H1 (cell line): ENCODE measurements around the gene ABCG5. TPM values are rescaled to one million over a fixed set of nuclear protein-coding genes. Genes with fewer than 3 reads are reported as not detected.

Source experiments
- CTCF ChIA-PET: fragments of 300-600 bp; sonication (Branson Sonifier 250); formaldehyde crosslinking; loops from one replicate; lab custom pipeline; 2021; ENCODE audit not compliant: partially characterized antibody; lab: Charles Lee
- POLR2A ChIA-PET: fragments of 300-600 bp; sonication (Branson Sonifier 250); formaldehyde crosslinking; loops from one replicate; lab custom pipeline; 2021; ENCODE audit warnings: inconsistent platforms; ENCODE audit not compliant: partially characterized antibody; lab: Charles Lee
- DNase-seq, 2 experiments: peaks; one replicate each; pipeline versions ENCODE4 v3.0.0 to v3.0.0-alpha.2; 2010 to 2022; ENCODE audit warnings: low spot score in 2 of 2, low read depth in 1 of 2, mixed read lengths in 1 of 2
- FAIRE-seq: peaks from 2 replicates; lab custom pipeline; 2011; peaks lifted over from hg19 to GRCh38; lab: Jason Lieb, UNC
- H2AFZ ChIP-seq: 2 replicates; pipeline ENCODE4 v1.8.1; 2012; ENCODE audit warnings: low read length, inconsistent platforms
- H2AK5ac ChIP-seq: 2 replicates; pipeline ENCODE4 v1.6.1; 2013; ENCODE audit warnings: low read depth, low read length
- H2BK120ac ChIP-seq: replicated peaks from 2 replicates; pipeline ENCODE3; 2013; ENCODE audit warnings: low read depth, low read length, inconsistent platforms
- H2BK12ac ChIP-seq: 2 replicates; pipeline ENCODE4 v1.6.1; 2013; ENCODE audit warnings: low read depth, low read length
- H2BK15ac ChIP-seq: 2 replicates; pipeline ENCODE4 v1.6.1; 2013; ENCODE audit warnings: low read length
- H2BK20ac ChIP-seq: 2 replicates; pipeline ENCODE4 v1.6.1; 2013; ENCODE audit warnings: low read length
- H2BK5ac ChIP-seq: 2 replicates; pipeline ENCODE4 v1.6.1; 2013; ENCODE audit warnings: low read depth, low read length
- H3K14ac ChIP-seq: 2 replicates; pipeline ENCODE4 v1.6.1; 2013; ENCODE audit warnings: inconsistent platforms; ENCODE audit not compliant: insufficient read length
- H3K18ac ChIP-seq: 2 replicates; pipeline ENCODE4 v1.6.1; 2013; ENCODE audit warnings: low read length; ENCODE audit errors: extremely low read depth
- H3K23ac ChIP-seq: 2 replicates; pipeline ENCODE4 v1.6.1; 2013; ENCODE audit warnings: inconsistent platforms; ENCODE audit not compliant: insufficient read length
- H3K23me2 ChIP-seq: 2 replicates; pipeline ENCODE4 v1.6.1; 2013; ENCODE audit warnings: low read depth, low read length
- H3K27ac ChIP-seq: 2 replicates; pipeline ENCODE4 v1.6.1; 2011; ENCODE audit warnings: low read depth, low read length, inconsistent platforms
- H3K27me3 ChIP-seq, 4 experiments: replicated peaks in 1 of 4; 1 replicate in 1 of 4; 2 replicates in 3 of 4; pipeline versions ENCODE4 v1.6.1 to v1.8.1; 2011 to 2013; ENCODE audit warnings: low read length in 3 of 4, mild to moderate bottlenecking in 3 of 4, inconsistent platforms in 2 of 4, mixed read lengths in 2 of 4, moderate library complexity in 1 of 4; ENCODE audit not compliant: control insufficient read depth in 3 of 4, insufficient read depth in 3 of 4; ENCODE audit errors: extremely low read depth in 1 of 4
- H3K36me3 ChIP-seq, 4 experiments: 2 replicates each; pipeline versions ENCODE4 v1.6.1 to v1.8.1; 2011 to 2013; ENCODE audit warnings: mild to moderate bottlenecking in 4 of 4, low read length in 3 of 4, moderate library complexity in 2 of 4, control low read depth in 1 of 4, inconsistent platforms in 1 of 4; ENCODE audit not compliant: insufficient read depth in 4 of 4, control insufficient read depth in 2 of 4
- H3K4ac ChIP-seq: replicated peaks from 2 replicates; pipeline ENCODE3; 2013; ENCODE audit warnings: low read length, low read depth, mixed read lengths, inconsistent platforms; ENCODE audit not compliant: insufficient read length
- H3K4me1 ChIP-seq, 4 experiments: replicated peaks in 1 of 4; 1 replicate in 1 of 4; 2 replicates in 3 of 4; pipeline versions ENCODE4 v1.6.1 to v1.8.1; 2011 to 2013; ENCODE audit warnings: low read length in 3 of 4, inconsistent platforms in 2 of 4, mixed read lengths in 1 of 4; ENCODE audit not compliant: insufficient read depth in 4 of 4, control insufficient read depth in 3 of 4
- H3K4me2 ChIP-seq, 2 experiments: 2 replicates each; pipeline versions ENCODE4 v1.6.1 to v1.8.1; 2011 to 2013; ENCODE audit warnings: low read depth in 2 of 2, low read length in 2 of 2, control low read depth in 1 of 2, inconsistent platforms in 1 of 2, mild to moderate bottlenecking in 1 of 2; ENCODE audit not compliant: insufficient read depth in 1 of 2
- H3K4me3 ChIP-seq, 4 experiments: fragments of 200-600, 300-600 bp in 1 of 4; sonication (generic), shearing (Covaris generic), sonication (Bioruptor Twin) in 1 of 4; 2 replicates each; pipeline versions ENCODE4 v1.5.1 to v1.8.1; 2011 to 2016; ENCODE audit warnings: low read length in 4 of 4, low read depth in 3 of 4, control low read depth in 2 of 4, inconsistent platforms in 2 of 4, mild to moderate bottlenecking in 2 of 4, mixed read lengths in 1 of 4, moderate library complexity in 1 of 4; ENCODE audit not compliant: insufficient read depth in 2 of 4; ENCODE audit errors: extremely low read depth in 1 of 4
- H3K56ac ChIP-seq: replicated peaks from 2 replicates; pipeline ENCODE3; 2013; ENCODE audit warnings: low read depth, mild to moderate bottlenecking, mixed read lengths, low read length, inconsistent platforms; ENCODE audit not compliant: insufficient read length
- H3K79me1 ChIP-seq: 2 replicates; pipeline ENCODE4 v1.6.1; 2013; ENCODE audit warnings: low read depth, low read length, control low read depth
- H3K79me2 ChIP-seq, 2 experiments: 2 replicates each; pipeline versions ENCODE4 v1.6.1 to v1.8.1; 2012 to 2013; ENCODE audit warnings: low read length in 2 of 2, mild to moderate bottlenecking in 2 of 2, inconsistent platforms in 1 of 2; ENCODE audit not compliant: insufficient read depth in 2 of 2, control insufficient read depth in 1 of 2
- H3K9ac ChIP-seq, 4 experiments: replicated peaks in 1 of 4; 1 replicate in 1 of 4; 2 replicates in 3 of 4; pipeline versions ENCODE4 v1.6.1 to v1.8.1; 2011 to 2013; ENCODE audit warnings: low read depth in 3 of 4, low read length in 3 of 4, control low read depth in 2 of 4, mild to moderate bottlenecking in 2 of 4, moderate library complexity in 2 of 4, inconsistent platforms in 1 of 4; ENCODE audit errors: extremely low read depth in 1 of 4
- H3K9me3 ChIP-seq, 2 experiments: 2 replicates each; pipeline versions ENCODE4 v1.6.1 to v1.8.1; 2012 to 2013; ENCODE audit warnings: mild to moderate bottlenecking in 2 of 2, moderate library complexity in 2 of 2, control low read depth in 1 of 2, inconsistent platforms in 1 of 2, low read depth in 1 of 2, low read length in 1 of 2, mixed read lengths in 1 of 2; ENCODE audit not compliant: insufficient read depth in 2 of 2
- H4K20me1 ChIP-seq, 2 experiments: replicated peaks in 1 of 2; 2 replicates each; pipeline versions ENCODE3 to v1.8.1; 2011 to 2013; ENCODE audit warnings: inconsistent platforms in 2 of 2, low read length in 2 of 2, mild to moderate bottlenecking in 1 of 2; ENCODE audit not compliant: insufficient read depth in 2 of 2, control insufficient read depth in 1 of 2
- H4K5ac ChIP-seq: 2 replicates; pipeline ENCODE4 v1.6.1; 2013; ENCODE audit warnings: low read length, low read depth, mixed read lengths, inconsistent platforms; ENCODE audit not compliant: insufficient read length
- H4K8ac ChIP-seq: 2 replicates; pipeline ENCODE4 v1.8.0; 2013; ENCODE audit warnings: mild to moderate bottlenecking, moderate library complexity, low read length, inconsistent platforms; ENCODE audit not compliant: insufficient read depth; ENCODE audit errors: extremely low read depth
- H4K91ac ChIP-seq: replicated peaks from 2 replicates; pipeline ENCODE3; 2013; ENCODE audit warnings: low read length, mixed read lengths, inconsistent platforms; ENCODE audit not compliant: insufficient read length
- ASH2L ChIP-seq: fragments of 200-600, 300-600 bp; sonication (generic); IDR thresholded peaks from one replicate; pipeline ENCODE4 v1.7.1; 2017; ENCODE audit warnings: low read length
- ATF2 ChIP-seq: IDR thresholded peaks from 2 replicates; pipeline ENCODE4 v1.6.1; 2012; ENCODE audit warnings: low read length, inconsistent platforms
- CBX8 ChIP-seq: fragments of 300-800, 300-1000 bp; sonication (generic); IDR thresholded peaks from 2 replicates; pipeline ENCODE4 v1.7.1; 2016; ENCODE audit warnings: low read depth, low read length, borderline replicate concordance
- EZH2 ChIP-seq: fragments of 200-600 bp; sonication (generic); IDR thresholded peaks from 2 replicates; pipeline ENCODE4 v1.7.1; 2012; ENCODE audit warnings: low read depth, mild to moderate bottlenecking, moderate library complexity, low read length, inconsistent platforms; ENCODE audit not compliant: severe bottlenecking
- GABPA ChIP-seq: IDR thresholded peaks from 2 replicates; pipeline ENCODE4 v1.6.1; 2011; ENCODE audit warnings: mild to moderate bottlenecking, low read length, moderate library complexity, borderline replicate concordance; ENCODE audit not compliant: insufficient read depth
- KDM4A ChIP-seq: IDR thresholded peaks from one replicate; pipeline ENCODE4 v1.7.1; 2012; ENCODE audit warnings: low read depth, mild to moderate bottlenecking, moderate library complexity, low read length, inconsistent platforms; ENCODE audit not compliant: severe bottlenecking
- POU5F1 ChIP-seq: IDR thresholded peaks from 2 replicates; pipeline ENCODE4 v1.6.1; 2011; ENCODE audit warnings: low read depth, mild to moderate bottlenecking, low read length, moderate library complexity
- RFX5 ChIP-seq: IDR thresholded peaks from 2 replicates; pipeline ENCODE4 v1.6.1; 2011; ENCODE audit warnings: low read depth, low read length, improper control_type of control experiment, borderline replicate concordance
- SP2 ChIP-seq: IDR thresholded peaks from 2 replicates; pipeline ENCODE4 v1.6.1; 2012; ENCODE audit warnings: mild to moderate bottlenecking, low read length, inconsistent platforms
- SP4 ChIP-seq: IDR thresholded peaks from 2 replicates; pipeline ENCODE4 v1.6.1; 2012; ENCODE audit warnings: low read length, inconsistent platforms
- SRF ChIP-seq: IDR thresholded peaks from 2 replicates; pipeline ENCODE4 v1.6.1; 2011; ENCODE audit warnings: mild to moderate bottlenecking, low read depth, low read length, moderate library complexity
- SUZ12 ChIP-seq: fragments of 200-600 bp; sonication (generic); IDR thresholded peaks from 2 replicates; pipeline ENCODE4 v1.6.1; 2012; ENCODE audit warnings: mild to moderate bottlenecking, inconsistent platforms, low read length, moderate library complexity, mixed read lengths
- WGBS, 2 experiments: shearing (Covaris generic) in 1 of 2; methylation state at CpG; one replicate each; pipeline versions ENCODE4 v1.1.6 to v1.1.7; 2013 to 2015; ENCODE audit warnings: low lambda C conversion rate in 2 of 2, mixed read lengths in 2 of 2, inconsistent platforms in 1 of 2, low coverage in 1 of 2, missing lambda C conversion rate in 1 of 2; ENCODE audit not compliant: insufficient replicate concordance in 2 of 2, insufficient coverage in 1 of 2, insufficient read length in 1 of 2; ENCODE audit errors: extremely low coverage in 1 of 2, missing lambda C conversion rate in 1 of 2; 5-methylcytosine and 5-hydroxymethylcytosine counted together
- polyA plus RNA-seq, 7 experiments: library from polyadenylated mRNA; depleted of rRNA in 3 of 7; stranded (reverse) in 5 of 7; unstranded in 2 of 7; fragments of >200 nt in 5 of 7; fragments of 200-250 nt in 2 of 7; gene quantifications; 1 replicate in 5 of 7; 2 replicates in 1 of 7; 4 replicates in 1 of 7; pipeline versions ENCODE4 v1.2.1 to v1.2.3, GENCODE V29; 2011 to 2013; ENCODE audit warnings: missing spikeins in 2 of 7, mixed read lengths in 2 of 7
- total RNA-seq: library from RNA; stranded (reverse); fragmentation: NEBNext Ultra II Directional; extraction: Animal tissue kit (Norgen Biotek cat#: 25700); gene quantifications from 2 replicates; pipeline ENCODE4 v1.2.1, GENCODE V29; 2021

ABCG5 gene
- total and polyA plus RNA-seq, 2 of the 8 experiments (the other 6 are each of a cell fraction or from before 2014, with no cell fraction given), result not detected

GRCh38 chr2:43837831-43838559, 644 bp downstream of the ABCG5 start:
- H3K27me3 ChIP-seq, result no peaks in the 10 kb centered on the region
- no peak overlapping the region for H3K18ac ChIP-seq
- DNase-seq (peak in 1 of 2 experiments; percentile 45), FAIRE-seq (no peak)
- no peak overlapping the region for H2BK15ac ChIP-seq
- POLR2A ChIA-PET, result no interaction called here
- no peak overlapping the region for H3K4me3 ChIP-seq
- no peaks in the 10 kb centered on the region for H3K23me2 ChIP-seq
- no peak overlapping the region for H2BK5ac ChIP-seq
- no peak overlapping the region for H4K91ac ChIP-seq
- no peaks in the 10 kb centered on the region for H3K36me3 ChIP-seq
- H3K79me1 ChIP-seq, result no peaks in the 10 kb centered on the region
- peak overlapping the region; percentile 50 for H2AFZ ChIP-seq
- no peak overlapping the region for H3K56ac ChIP-seq
- no peak overlapping the region for H2BK120ac ChIP-seq
- H3K9me3 ChIP-seq, result no peaks in the 10 kb centered on the region
- H3K14ac ChIP-seq, result no peak overlapping the region
- H3K4me2 ChIP-seq, result no peak overlapping the region
- H3K23ac ChIP-seq, result no peak overlapping the region
- no peak overlapping the region for H4K5ac ChIP-seq
- no peaks in the 10 kb centered on the region for H3K79me2 ChIP-seq
- H3K9ac ChIP-seq, result no peak overlapping the region
- WGBS, 2 experiments, result 92% methylated on average over 21 of the region's 21 CpGs; no CpG with 5 or more reads in 1 of the 2 experiments
- no peak overlapping the region for H2AK5ac ChIP-seq
- H3K4ac ChIP-seq, result no peak overlapping the region
- H4K8ac ChIP-seq, result peak overlapping the region; percentile 28; the same call in 1 of the 2 replicates
- H2BK20ac ChIP-seq, result no peak overlapping the region
- no peaks in the 10 kb centered on the region for H4K20me1 ChIP-seq
- CTCF ChIA-PET, result no interaction called here
- H3K27ac ChIP-seq, result no peak overlapping the region
- H3K4me1 ChIP-seq, result peaks cover 0 to 6% (median 2%) of the 10 kb centered on the region in 4 experiments; a peak in 3 of 7 replicates
- no peak overlapping the region for H2BK12ac ChIP-seq
- TF ChIP-seq SRF (no peak), ATF2 (no peak), SP2 (no peak), CBX8 (no peak), ASH2L (no peak), RFX5 (no peak), SP4 (no peak), GABPA (no peak), SUZ12 (no peak), POU5F1 (no peak), KDM4A (no peak), EZH2 (no peak)
